ENCODE data around the gene PLCL1.

Gene PLCL1

GRCh38 chr2:197982565-197982964 lies 178.2 kb downstream of the PLCL1 start:
- Mint-ChIP-seq H3K4me3 (no peak overlapping the region), H3K4me1 (ENCODE audit: low read depth in 2 of 2) (peaks cover 0 to 3% of the 10 kb centered on the region in 2 donors)
- no peak for ATAC-seq (replicated peaks)

GRCh38 chr2:197985029-197985638 lies 180.7 kb downstream of the PLCL1 start:
- H3K36me3 Mint-ChIP-seq (ENCODE audit: insufficient read depth) = no peaks in the 10 kb centered on the region
- no peaks in the 10 kb centered on the region for H3K4me1 Mint-ChIP-seq (ENCODE audit: low read depth in 2 of 2)
- no peaks in the 10 kb centered on the region for H3K27me3 Mint-ChIP-seq
- no peaks in the 10 kb centered on the region for H3K9me3 Mint-ChIP-seq
- no peak for ATAC-seq (replicated peaks)
- no peak overlapping the region for H3K4me3 Mint-ChIP-seq
- no peak for DNase-seq
- no peak overlapping the region for H3K27ac Mint-ChIP-seq

More at GRCh38 chr2:197982565-197982964, 178.2 kb downstream of the PLCL1 start:
- DNase-seq = no peak
- Mint-ChIP-seq H3K27me3 (no peaks in the 10 kb centered on the region), H3K27ac (no peak overlapping the region), H3K36me3 (ENCODE audit: insufficient read depth) (no peaks in the 10 kb centered on the region), H3K9me3 (no peaks in the 10 kb centered on the region)

GRCh38 chr2:197986977-197987376 lies 182.6 kb downstream of the PLCL1 start:
- H3K4me1 Mint-ChIP-seq (ENCODE audit: low read depth in 2 of 2) = no peaks in the 10 kb centered on the region
- H3K9me3 Mint-ChIP-seq = no peaks in the 10 kb centered on the region
- ATAC-seq (replicated peaks) (no peak), DNase-seq (no peak)
- no peak overlapping the region for H3K4me3 Mint-ChIP-seq
- H3K27me3 Mint-ChIP-seq = no peaks in the 10 kb centered on the region
- no peaks in the 10 kb centered on the region for H3K36me3 Mint-ChIP-seq (ENCODE audit: insufficient read depth)
- H3K27ac Mint-ChIP-seq = no peak overlapping the region

GRCh38 chr2:197990356-197990755 lies 186.0 kb downstream of the PLCL1 start:
- Mint-ChIP-seq H3K9me3 (no peaks in the 10 kb centered on the region), H3K4me1 (ENCODE audit: low read depth in 2 of 2) (peaks cover 0 to 3% of the 10 kb centered on the region in 2 donors), H3K27ac (no peak overlapping the region), H3K27me3 (no peaks in the 10 kb centered on the region), H3K36me3 (ENCODE audit: insufficient read depth) (no peaks in the 10 kb centered on the region), H3K4me3 (no peak overlapping the region)
- no peak for DNase-seq
- ATAC-seq (replicated peaks) = no peak

- H3K9me3 Mint-ChIP-seq = no peaks in the 10 kb centered on the region
- no peak overlapping the region for H3K4me3 Mint-ChIP-seq
- ATAC-seq (replicated peaks) (no peak), DNase-seq (no peak)
- no peaks in the 10 kb centered on the region for H3K27me3 Mint-ChIP-seq
- no peaks in the 10 kb centered on the region for H3K36me3 Mint-ChIP-seq (ENCODE audit: insufficient read depth)
- H3K4me1 Mint-ChIP-seq (ENCODE audit: low read depth in 2 of 2) = peaks cover 0 to 6% of the 10 kb centered on the region in 2 donors
- H3K27ac Mint-ChIP-seq = no peak overlapping the region
Observed at GRCh38 chr2:197992482-197993133, 188.2 kb downstream of the PLCL1 start.

GRCh38 chr2:197993363-197993762 lies 189.0 kb downstream of the PLCL1 start:
- H3K27ac Mint-ChIP-seq = no peak overlapping the region

GRCh38 chr2:197993830-197994229 lies 189.4 kb downstream of the PLCL1 start:
- ATAC-seq (replicated peaks) (no peak), DNase-seq (no peak)
- no peak overlapping the region for H3K4me3 Mint-ChIP-seq
- H3K36me3 Mint-ChIP-seq (ENCODE audit: insufficient read depth) = no peaks in the 10 kb centered on the region
- H3K4me1 Mint-ChIP-seq (ENCODE audit: low read depth in 2 of 2) = peaks cover 0 to 6% of the 10 kb centered on the region in 2 donors
- H3K27ac Mint-ChIP-seq = no peak overlapping the region
- no peaks in the 10 kb centered on the region for H3K9me3 Mint-ChIP-seq
- H3K27me3 Mint-ChIP-seq = no peaks in the 10 kb centered on the region

More at GRCh38 chr2:197993363-197993762, 189.0 kb downstream of the PLCL1 start:
- peaks cover 0 to 6% of the 10 kb centered on the region in 2 donors for H3K4me1 Mint-ChIP-seq (ENCODE audit: low read depth in 2 of 2)
- no peaks in the 10 kb centered on the region for H3K27me3 Mint-ChIP-seq
- no peak overlapping the region for H3K4me3 Mint-ChIP-seq
- no peaks in the 10 kb centered on the region for H3K36me3 Mint-ChIP-seq (ENCODE audit: insufficient read depth)
- ATAC-seq (replicated peaks) (no peak), DNase-seq (no peak)
- no peaks in the 10 kb centered on the region for H3K9me3 Mint-ChIP-seq

GRCh38 chr2:197994751-197995150 lies 190.4 kb downstream of the PLCL1 start:
- no peak for ATAC-seq (replicated peaks)
- Mint-ChIP-seq H3K27ac (no peak overlapping the region), H3K4me1 (ENCODE audit: low read depth in 2 of 2) (peaks cover 0 to 6% of the 10 kb centered on the region in 2 donors), H3K9me3 (no peaks in the 10 kb centered on the region), H3K27me3 (no peaks in the 10 kb centered on the region), H3K36me3 (ENCODE audit: insufficient read depth) (peaks cover 2% of the 10 kb centered on the region), H3K4me3 (no peak overlapping the region)
- no peak for DNase-seq

GRCh38 chr2:197996583-197996982 lies 192.2 kb downstream of the PLCL1 start:
- ATAC-seq (replicated peaks) = no peak
- Mint-ChIP-seq H3K9me3 (no peaks in the 10 kb centered on the region), H3K27ac (no peak overlapping the region), H3K36me3 (ENCODE audit: insufficient read depth) (peaks cover 2% of the 10 kb centered on the region), H3K27me3 (no peaks in the 10 kb centered on the region), H3K4me3 (no peak overlapping the region), H3K4me1 (ENCODE audit: low read depth in 2 of 2) (peaks cover 0 to 6% of the 10 kb centered on the region in 2 donors)
- no peak for DNase-seq

GRCh38 chr2:197997083-197997541 lies 192.7 kb downstream of the PLCL1 start:
- Mint-ChIP-seq H3K36me3 (ENCODE audit: insufficient read depth) (peaks cover 2% of the 10 kb centered on the region), H3K4me3 (no peak overlapping the region), H3K27ac (no peak overlapping the region), H3K9me3 (no peaks in the 10 kb centered on the region), H3K27me3 (no peaks in the 10 kb centered on the region), H3K4me1 (ENCODE audit: low read depth in 2 of 2) (peaks cover 0 to 6% of the 10 kb centered on the region in 2 donors)
- no peak for ATAC-seq (replicated peaks)
- DNase-seq = no peak

GRCh38 chr2:197998702-197999101 lies 194.3 kb downstream of the PLCL1 start:
- Mint-ChIP-seq H3K4me1 (ENCODE audit: low read depth in 2 of 2) (peaks cover 0 to 2% of the 10 kb centered on the region in 2 donors), H3K27ac (no peak overlapping the region), H3K9me3 (no peaks in the 10 kb centered on the region), H3K4me3 (no peak overlapping the region), H3K36me3 (ENCODE audit: insufficient read depth) (peaks cover 2% of the 10 kb centered on the region), H3K27me3 (no peaks in the 10 kb centered on the region)
- DNase-seq (no peak), ATAC-seq (replicated peaks) (no peak)

GRCh38 chr2:198000417-198000816 lies 196.0 kb downstream of the PLCL1 start:
- peaks cover 2 to 4% of the 10 kb centered on the region in 2 donors for H3K4me1 Mint-ChIP-seq (ENCODE audit: low read depth in 2 of 2)
- no peak for DNase-seq
- no peak for ATAC-seq (replicated peaks)
- peaks cover 3% of the 10 kb centered on the region for H3K36me3 Mint-ChIP-seq (ENCODE audit: insufficient read depth)
- H3K9me3 Mint-ChIP-seq = no peaks in the 10 kb centered on the region
- no peak overlapping the region for H3K4me3 Mint-ChIP-seq
- no peaks in the 10 kb centered on the region for H3K27me3 Mint-ChIP-seq
- no peak overlapping the region for H3K27ac Mint-ChIP-seq

- Mint-ChIP-seq H3K36me3 (ENCODE audit: insufficient read depth) (peaks cover 6% of the 10 kb centered on the region), H3K4me1 (ENCODE audit: low read depth in 2 of 2) (peaks cover 4 to 5% of the 10 kb centered on the region in 2 donors), H3K9me3 (no peaks in the 10 kb centered on the region), H3K27ac (no peak overlapping the region), H3K4me3 (no peak overlapping the region), H3K27me3 (no peaks in the 10 kb centered on the region)
- no peak for ATAC-seq (replicated peaks)
- DNase-seq = no peak
Observed at GRCh38 chr2:198004173-198004572, 199.8 kb downstream of the PLCL1 start.

All from effector memory CD8-positive, alpha-beta T cell (primary cell).